ENCODE data around the gene SLFN13.
A peak's percentile ranks its signal among the peaks of the same experiment; 100 is the strongest.
"Not testable (repeated sequence)": the region's sequence is repeated elsewhere in the genome, so short reads cannot be mapped to it uniquely, and the experiment has no call there.

The SLFN13 gene, protein sequence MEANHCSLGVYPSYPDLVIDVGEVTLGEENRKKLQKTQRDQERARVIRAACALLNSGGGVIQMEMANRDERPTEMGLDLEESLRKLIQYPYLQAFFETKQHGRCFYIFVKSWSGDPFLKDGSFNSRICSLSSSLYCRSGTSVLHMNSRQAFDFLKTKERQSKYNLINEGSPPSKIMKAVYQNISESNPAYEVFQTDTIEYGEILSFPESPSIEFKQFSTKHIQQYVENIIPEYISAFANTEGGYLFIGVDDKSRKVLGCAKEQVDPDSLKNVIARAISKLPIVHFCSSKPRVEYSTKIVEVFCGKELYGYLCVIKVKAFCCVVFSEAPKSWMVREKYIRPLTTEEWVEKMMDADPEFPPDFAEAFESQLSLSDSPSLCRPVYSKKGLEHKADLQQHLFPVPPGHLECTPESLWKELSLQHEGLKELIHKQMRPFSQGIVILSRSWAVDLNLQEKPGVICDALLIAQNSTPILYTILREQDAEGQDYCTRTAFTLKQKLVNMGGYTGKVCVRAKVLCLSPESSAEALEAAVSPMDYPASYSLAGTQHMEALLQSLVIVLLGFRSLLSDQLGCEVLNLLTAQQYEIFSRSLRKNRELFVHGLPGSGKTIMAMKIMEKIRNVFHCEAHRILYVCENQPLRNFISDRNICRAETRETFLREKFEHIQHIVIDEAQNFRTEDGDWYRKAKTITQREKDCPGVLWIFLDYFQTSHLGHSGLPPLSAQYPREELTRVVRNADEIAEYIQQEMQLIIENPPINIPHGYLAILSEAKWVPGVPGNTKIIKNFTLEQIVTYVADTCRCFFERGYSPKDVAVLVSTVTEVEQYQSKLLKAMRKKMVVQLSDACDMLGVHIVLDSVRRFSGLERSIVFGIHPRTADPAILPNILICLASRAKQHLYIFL

DNA sequence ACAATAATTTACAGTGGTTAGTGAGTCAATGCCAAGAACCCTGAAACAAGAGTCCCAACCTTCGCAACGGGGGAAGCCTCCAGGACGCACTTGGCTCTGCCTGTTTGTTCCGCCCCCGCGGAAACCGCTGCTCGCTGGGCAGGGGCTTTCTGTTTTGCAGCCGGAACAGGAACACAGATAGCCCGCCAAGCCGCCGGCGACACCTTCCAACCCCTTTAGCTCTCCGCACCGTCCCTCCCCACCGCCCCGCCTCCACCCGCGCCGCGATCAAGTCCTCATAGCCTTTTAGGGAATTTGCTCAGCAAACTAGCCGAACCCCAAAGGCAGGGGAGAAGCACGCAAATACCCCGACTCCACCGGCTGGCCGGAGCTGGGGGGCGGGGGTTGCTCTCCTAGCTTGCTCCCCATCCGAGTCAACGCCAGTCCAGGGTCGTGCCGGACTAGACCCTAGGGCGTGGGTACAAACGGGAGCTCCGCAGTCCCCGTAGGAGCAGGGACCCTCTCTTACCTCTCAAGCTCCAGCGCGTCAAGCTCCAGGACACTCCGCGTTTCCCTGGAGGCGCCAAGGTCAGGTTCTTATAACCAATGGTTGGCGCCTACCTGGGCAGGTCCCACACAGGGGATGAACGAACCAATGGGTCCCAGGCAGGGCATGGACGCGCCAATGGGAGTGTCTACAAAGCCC, at the start of gene SLFN13:
SLFN13 (minus strand) TSS at position 553 of the 685 bp plus-strand sequence. CDS start 3,086 bp downstream, outside the sequence.
- DNase-seq: peak; percentile 69

DNA sequence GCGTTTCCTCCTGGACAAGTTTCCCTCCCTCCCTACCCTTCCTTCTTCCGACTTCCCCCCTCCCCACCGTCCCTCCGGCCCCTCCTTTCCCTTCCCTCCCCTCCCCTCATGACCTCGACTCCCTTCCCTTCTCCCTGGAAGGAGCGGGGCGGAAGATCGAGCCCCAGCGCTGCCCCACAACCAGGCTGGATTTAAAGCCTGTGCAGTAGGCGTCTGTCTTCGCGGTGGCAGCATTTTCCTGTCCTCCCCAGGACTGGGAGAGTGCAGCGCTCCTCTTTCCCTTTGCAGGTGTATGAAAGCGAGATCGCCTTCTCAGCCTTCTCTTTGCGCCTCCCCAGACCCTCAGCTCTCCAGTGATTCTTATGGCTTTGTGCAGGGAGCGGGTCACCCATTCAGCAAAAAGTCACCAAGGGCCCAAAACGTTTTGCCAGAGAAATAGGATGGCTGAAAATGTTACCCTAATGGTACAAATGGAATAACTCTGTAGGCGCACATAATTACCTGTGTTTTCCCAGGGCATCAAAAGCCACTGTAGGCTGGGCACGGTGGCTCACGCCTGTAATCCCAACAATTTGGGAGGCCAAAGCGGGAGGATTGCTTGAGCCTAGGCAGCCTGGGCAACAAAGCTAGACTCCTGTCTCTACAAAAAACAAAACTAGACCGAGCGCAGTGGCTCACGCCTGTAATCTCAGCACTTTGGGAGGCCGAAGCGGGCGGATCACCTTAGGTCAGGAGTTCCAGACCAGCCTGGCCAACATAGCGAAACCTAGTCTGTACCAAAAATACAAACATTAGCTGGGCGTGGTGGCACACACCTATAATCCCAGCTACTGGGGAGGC, 48.1 kb upstream of the SLFN13 start:
- no peak for DNase-seq

- DNase-seq: no peak
Observed at GRCh38 chr17:35493040-35493439, 44.5 kb upstream of the SLFN13 start.

GRCh38 chr17:35491417-35491816, 42.9 kb upstream of the SLFN13 start:
- no peak for DNase-seq

- DNase-seq: no peak
Observed at GRCh38 chr17:35489944-35490343, 41.4 kb upstream of the SLFN13 start.

GRCh38 chr17:35488991-35489390, 40.4 kb upstream of the SLFN13 start:
- no peak for DNase-seq

GRCh38 chr17:35486920-35487732, 38.6 kb upstream of the SLFN13 start:
- DNase-seq: no peak

DNA sequence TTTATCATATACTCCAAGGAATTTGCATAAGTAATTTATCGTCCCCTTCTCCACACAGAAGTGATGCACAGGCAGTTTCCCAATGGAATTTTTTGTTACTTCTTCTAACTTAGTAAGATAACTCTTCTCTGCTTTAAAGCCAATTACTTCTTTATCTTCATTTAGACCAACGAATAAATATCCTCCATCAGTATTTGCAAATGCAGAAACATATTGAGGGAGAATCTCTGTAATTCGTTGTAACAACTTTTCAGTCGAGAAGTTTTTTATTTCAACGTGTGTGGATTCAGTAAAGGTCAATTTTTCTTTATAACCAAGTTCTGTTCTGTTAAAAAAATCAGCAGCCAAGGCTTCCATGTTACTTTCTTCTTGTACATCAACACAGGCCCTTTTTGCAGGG, 30.7 kb upstream of the SLFN13 start:
- no peak for DNase-seq

DNA sequence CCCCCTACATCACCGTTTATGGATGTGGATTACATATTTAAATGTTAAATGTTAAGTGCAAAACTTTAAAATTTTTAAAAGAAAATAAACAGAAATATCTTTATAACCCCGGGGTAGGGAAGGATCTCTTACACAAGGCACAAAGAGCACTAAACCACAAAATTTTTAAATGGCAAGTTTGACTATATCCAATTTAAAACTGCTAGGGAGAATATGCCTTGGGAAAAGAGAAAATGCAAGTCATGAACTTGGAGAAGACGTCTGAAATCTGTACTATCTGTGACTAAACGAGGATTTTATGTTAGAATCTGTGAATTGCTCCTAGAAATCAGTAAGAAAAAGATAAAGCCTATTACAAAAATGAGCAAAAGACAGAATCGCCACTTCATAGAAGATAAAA, 28.7 kb upstream of the SLFN13 start:
- DNase-seq: no peak

DNA sequence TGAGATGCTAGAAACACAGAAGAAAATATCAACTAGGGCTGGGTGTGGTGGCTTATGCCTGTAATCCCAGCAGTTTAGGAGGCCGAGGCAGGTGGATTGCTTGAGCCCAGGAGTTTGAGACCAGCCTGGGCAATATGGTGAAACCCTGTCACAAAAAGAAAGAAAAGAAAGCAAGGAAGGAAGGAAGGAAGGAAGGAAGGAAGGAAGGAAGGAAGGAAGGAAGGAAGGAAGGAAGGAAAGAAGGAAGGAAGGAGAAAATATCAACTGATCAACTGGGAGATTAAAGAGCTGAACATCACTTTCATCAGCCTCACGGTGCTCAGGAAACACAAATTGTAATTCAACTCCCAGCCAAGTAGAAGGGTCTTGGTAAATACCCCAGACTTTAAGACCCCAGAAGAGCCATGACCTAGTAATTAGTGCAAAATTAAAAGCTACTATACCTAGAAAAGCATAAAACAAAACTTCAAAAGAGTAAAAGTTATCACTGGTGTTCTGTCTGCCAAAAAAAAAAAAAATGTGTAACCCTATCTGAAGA, 27.8 kb upstream of the SLFN13 start:
- DNase-seq: no peak

DNA sequence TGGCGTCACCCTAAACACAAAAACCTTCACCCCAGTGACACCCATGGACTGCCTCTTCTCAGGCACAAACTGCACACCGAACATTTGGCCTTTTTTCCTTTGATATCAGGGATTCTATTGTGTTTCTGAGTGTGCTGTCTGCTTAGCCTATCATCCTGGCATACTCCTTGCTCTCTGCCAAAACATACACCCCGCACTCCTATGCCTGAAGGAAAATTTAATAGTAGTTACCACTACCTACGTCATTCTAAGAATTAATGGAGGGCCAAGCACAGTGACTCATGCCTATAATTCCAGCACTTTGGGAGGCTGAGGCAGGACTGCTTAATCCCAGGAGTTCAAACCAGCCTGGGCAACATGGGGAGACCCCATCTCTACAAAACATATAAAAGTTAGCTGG, 19.9 kb upstream of the SLFN13 start:
- DNase-seq: no peak

GRCh38 chr17:35467824-35468223, 19.3 kb upstream of the SLFN13 start:
- no peak for DNase-seq

DNA sequence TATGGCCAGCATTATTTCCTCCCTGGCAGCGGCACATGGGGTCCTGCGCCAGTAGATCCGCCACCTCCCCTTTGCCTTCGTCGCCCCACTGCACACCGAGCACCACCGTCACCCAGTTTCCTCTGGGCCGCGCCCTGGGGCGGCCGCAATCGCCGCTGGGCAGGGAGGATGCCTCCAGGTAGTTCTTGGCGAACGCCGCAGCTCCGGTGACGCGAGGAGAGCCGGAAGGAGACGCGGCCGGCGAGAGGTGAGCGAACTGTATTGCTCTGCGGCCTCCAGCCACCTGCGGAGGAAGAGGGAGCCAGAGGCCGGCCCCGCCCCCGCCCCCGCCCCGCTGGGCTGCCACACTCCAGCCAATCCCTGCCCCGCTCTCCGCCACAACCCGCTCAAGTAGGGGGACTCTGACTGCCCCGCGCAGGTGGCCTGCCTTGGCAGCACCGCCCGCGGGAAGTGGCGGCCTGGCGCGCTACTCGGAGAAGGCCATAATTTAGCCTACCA, 11.8 kb upstream of the SLFN13 start:
- peak; percentile 38 for DNase-seq

DNA sequence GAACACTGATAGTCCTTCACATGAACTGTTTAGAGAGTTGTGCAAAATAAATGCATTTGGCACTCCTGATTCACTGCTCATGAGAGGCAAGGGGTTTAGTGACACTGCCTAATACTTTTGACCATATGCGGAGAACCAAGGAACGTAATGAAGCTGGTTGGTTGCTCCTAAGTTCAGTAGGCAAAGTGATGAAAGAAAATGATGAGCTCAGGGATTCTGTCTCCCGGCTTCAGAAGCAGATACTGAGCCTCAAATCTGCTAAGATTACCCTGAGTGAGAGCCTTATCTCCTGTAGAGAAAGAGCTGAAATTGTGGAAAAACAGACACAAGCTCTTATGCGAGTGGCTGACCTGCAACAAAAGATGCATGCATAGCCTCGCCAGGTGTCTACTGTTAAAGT, 5.5 kb upstream of the SLFN13 start:
- DNase-seq: not testable (repeated sequence)

- DNase-seq: no peak
Observed at GRCh38 chr17:35453171-35453570, 4.6 kb upstream of the SLFN13 start.

- DNase-seq: no peak
Observed at GRCh38 chr17:35449371-35449931, 885 bp upstream of the SLFN13 start.

DNA sequence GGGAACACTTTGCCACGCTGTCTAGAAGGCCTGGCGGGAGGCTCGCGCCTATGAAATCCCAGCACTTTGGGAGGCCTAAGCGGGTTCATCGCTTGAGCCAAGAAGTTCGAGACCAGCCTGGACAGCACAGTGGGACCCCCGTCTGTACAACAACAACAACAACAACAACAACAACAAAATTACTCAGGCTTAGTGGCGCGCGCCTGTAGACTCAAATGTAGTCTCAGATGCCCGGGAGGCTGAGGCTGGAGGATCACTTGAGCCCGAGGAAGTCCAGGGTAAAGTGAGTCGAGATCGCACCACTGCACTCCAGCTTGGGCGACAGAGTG, 297 bp upstream of the SLFN13 start:
- DNase-seq: no peak

GRCh38 chr17:35447499-35447898, 1.1 kb downstream of the SLFN13 start:
- no peak for DNase-seq

- no peak for DNase-seq
Observed at GRCh38 chr17:35438433-35438832, 10.1 kb downstream of the SLFN13 start.

DNA sequence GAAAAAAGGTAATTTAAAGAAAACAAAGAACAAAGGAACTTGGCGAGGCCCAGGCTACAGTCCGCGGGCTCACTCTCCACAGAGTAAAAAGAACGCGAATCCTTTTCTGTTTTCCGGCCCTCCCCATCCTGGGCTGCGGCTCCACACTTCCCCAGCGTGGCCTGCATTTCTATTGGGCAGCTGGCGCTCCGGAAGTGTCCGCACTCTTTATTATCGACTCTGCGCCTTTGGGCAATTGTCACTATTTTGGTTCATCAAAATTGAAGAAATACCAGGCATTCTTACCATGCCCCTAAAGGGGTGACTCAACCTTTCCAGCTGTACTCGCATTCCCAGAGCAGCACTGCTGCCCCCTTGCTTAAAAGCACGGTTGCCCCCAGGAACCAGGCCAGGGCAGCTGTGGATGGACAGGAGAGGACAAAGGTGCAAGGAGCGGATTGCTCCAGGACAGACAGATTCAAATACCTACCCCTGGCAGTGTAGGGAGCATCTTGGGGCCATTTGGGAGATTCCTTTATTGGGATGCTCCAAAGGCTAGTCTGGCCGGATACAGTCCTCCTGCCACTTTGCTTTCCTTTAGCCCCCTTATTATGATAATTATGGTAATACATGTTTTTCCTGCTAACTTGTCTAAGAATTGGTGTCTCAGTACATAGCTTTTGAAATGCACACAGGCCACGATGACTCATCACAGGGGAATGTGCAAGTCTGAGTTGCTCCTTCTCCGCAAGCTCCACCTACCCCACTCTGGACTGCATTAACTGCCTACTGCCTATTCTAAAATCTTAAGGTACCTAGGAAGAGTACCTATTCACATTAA, 15.3 kb downstream of the SLFN13 start:
- DNase-seq: no peak
